Fibroblast of lung (primary cell): ENCODE measurements around the gene CPNE2.

ENCODE experiments used
- EZH2 ChIP-seq: IDR thresholded peaks from 2 replicates; pipeline ENCODE4 v1.5.1; 2012; ENCODE audit warnings: low read length, control low read depth, mild to moderate bottlenecking; ENCODE audit errors: missing control alignments
- TF ChIP-seq, protein P1 (sequence below), 2 donors: IDR thresholded peaks in 1 of 2; conservative IDR thresholded peaks in 1 of 2; 1 replicate in 1 of 2; 2 replicates in 1 of 2; pipeline ENCODE4 v1.5.1; 2011 to 2012; ENCODE audit warnings: low read length in 2 of 2, control low read depth in 1 of 2, inconsistent platforms in 1 of 2, low read depth in 1 of 2, mild to moderate bottlenecking in 1 of 2

DNA sequence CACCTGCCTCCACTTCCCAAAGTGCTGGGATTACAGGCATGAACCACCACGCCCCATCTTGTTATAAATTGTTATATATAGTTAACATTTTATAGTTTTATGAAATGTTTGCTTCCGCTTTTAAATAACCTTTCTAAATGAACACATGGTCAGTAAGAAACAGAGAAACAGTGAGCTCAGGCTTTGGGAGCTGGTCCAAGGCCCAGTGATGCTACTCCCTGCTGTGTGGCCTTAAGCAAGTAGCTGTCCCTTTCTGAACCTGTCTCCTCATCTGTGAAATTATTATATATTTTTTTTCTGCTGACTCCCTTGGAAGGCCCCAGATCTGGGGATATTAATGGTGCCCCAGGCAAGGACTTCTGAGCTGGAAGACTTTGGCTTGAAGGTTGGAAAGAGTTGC, 19.0 kb downstream of the CPNE2 start:
- no peak for TF ChIP-seq EZH2
- TF ChIP-seq, protein P1, sequence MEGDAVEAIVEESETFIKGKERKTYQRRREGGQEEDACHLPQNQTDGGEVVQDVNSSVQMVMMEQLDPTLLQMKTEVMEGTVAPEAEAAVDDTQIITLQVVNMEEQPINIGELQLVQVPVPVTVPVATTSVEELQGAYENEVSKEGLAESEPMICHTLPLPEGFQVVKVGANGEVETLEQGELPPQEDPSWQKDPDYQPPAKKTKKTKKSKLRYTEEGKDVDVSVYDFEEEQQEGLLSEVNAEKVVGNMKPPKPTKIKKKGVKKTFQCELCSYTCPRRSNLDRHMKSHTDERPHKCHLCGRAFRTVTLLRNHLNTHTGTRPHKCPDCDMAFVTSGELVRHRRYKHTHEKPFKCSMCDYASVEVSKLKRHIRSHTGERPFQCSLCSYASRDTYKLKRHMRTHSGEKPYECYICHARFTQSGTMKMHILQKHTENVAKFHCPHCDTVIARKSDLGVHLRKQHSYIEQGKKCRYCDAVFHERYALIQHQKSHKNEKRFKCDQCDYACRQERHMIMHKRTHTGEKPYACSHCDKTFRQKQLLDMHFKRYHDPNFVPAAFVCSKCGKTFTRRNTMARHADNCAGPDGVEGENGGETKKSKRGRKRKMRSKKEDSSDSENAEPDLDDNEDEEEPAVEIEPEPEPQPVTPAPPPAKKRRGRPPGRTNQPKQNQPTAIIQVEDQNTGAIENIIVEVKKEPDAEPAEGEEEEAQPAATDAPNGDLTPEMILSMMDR (conservative IDR thresholded peaks at IDR 0.05 in 1 of 2, IDR thresholded peaks at IDR 0.05 in 1 of 2; ENCODE audit: low read depth in 1 of 2, low read length in 2 of 2), result no peak
